ENCODE results near the gene WWOX. TPM values are rescaled to one million over a fixed set of nuclear protein-coding genes. Genes with fewer than 3 reads are reported as not detected.
"Not testable (repeated sequence)": the region's sequence is repeated elsewhere in the genome, so short reads cannot be mapped to it uniquely, and the experiment has no call there.

Gene WWOX
- total RNA-seq, 1 donor from 2014 or later: 43.2 TPM

DNA sequence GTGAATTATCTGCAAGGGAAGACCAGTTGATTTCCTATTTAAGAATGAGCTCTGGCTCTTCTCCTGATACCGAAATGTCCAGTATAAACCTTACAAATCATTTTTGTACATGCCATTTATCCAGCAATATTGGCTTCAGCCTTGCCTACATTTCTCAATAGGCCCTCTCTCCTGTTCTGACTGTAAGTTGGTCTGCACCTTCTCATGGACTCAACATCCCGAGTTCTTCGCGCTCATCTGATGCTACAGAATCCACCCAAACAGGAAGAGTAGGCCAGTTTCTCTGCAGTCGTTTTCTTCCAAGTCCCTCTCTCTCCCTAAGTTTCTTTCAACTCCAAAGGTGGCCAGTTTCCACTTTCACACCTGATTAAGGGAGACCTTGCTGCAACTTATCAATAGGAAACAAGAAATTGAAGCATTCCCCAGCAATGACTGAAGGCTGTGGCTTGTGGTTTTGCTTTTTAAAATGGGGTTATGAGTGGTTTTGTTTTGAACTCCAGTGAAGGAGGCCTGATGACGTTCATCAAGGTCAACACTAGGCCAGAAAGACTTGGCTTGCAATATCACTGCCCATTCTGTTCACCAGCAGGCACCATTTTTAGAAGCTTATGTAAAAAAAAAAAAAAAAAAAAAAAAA lies 1118.0 kb downstream of the WWOX start:
- Mint-ChIP-seq H3K4me1 (ENCODE audit: low read depth) (peaks cover 13% of the 10 kb centered on the region), H3K9me3 (ENCODE audit: low read depth) (peaks cover 5% of the 10 kb centered on the region), H3K4me3 (ENCODE audit: low read depth) (no peak overlapping the region), H3K27ac (no peak overlapping the region), H3K27me3 (no peaks in the 10 kb centered on the region), H3K36me3 (ENCODE audit: insufficient read depth) (no peaks in the 10 kb centered on the region)
- TF ChIP-seq, protein P1, sequence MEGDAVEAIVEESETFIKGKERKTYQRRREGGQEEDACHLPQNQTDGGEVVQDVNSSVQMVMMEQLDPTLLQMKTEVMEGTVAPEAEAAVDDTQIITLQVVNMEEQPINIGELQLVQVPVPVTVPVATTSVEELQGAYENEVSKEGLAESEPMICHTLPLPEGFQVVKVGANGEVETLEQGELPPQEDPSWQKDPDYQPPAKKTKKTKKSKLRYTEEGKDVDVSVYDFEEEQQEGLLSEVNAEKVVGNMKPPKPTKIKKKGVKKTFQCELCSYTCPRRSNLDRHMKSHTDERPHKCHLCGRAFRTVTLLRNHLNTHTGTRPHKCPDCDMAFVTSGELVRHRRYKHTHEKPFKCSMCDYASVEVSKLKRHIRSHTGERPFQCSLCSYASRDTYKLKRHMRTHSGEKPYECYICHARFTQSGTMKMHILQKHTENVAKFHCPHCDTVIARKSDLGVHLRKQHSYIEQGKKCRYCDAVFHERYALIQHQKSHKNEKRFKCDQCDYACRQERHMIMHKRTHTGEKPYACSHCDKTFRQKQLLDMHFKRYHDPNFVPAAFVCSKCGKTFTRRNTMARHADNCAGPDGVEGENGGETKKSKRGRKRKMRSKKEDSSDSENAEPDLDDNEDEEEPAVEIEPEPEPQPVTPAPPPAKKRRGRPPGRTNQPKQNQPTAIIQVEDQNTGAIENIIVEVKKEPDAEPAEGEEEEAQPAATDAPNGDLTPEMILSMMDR (IDR thresholded peaks at IDR 0.05; ENCODE audit: unreplicated experiment): no peak
- no peak for DNase-seq (ENCODE audit: low spot score, unreplicated experiment)

DNA sequence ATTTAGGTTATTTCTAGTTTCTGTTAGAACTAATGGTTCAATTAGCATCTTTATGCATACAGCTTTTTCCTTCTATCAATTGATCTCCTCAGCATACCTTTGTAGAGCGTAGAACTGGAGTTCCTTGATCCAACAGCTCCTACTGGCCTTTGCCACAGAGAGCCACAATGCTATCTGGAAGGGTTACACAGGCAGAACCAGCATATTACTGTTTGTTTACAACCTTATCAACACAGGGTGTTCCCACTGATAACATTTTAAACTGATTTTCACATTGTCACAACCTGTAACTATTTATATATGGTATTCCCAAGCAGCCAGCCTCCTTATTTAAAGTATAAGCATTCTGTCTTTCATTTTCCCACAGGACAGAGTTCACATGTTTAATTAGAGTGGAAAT lies 1118.9 kb downstream of the WWOX start:
- no peak overlapping the region for H3K4me3 Mint-ChIP-seq (ENCODE audit: low read depth)
- no peaks in the 10 kb centered on the region for H3K27me3 Mint-ChIP-seq
- peaks cover 15% of the 10 kb centered on the region for H3K4me1 Mint-ChIP-seq (ENCODE audit: low read depth)
- H3K27ac Mint-ChIP-seq: no peak overlapping the region
- no peak for DNase-seq (ENCODE audit: low spot score, unreplicated experiment)
- no peaks in the 10 kb centered on the region for H3K36me3 Mint-ChIP-seq (ENCODE audit: insufficient read depth)
- H3K9me3 Mint-ChIP-seq (ENCODE audit: low read depth): peaks cover 5% of the 10 kb centered on the region
- TF ChIP-seq, protein P1 (IDR thresholded peaks at IDR 0.05; ENCODE audit: unreplicated experiment): no peak

DNA sequence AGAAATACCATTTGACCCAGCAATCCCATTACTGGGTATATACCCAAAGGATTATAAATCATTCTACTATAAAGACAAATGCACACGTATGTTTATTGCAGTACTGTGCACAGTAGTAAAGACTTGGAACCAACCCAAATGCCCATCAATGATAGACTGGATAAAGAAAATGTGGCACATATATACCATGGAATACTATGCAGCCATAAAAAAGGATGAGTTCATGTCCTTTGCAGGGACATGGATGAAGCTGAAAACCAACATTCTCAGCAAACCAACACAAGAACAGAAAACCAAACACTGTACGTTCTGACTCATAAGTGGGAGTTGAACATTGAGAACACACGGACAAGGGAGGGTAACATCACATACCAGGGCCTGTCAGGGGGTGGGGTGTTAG lies 1126.5 kb downstream of the WWOX start:
- DNase-seq (ENCODE audit: low spot score, unreplicated experiment); H3K4me1 Mint-ChIP-seq (ENCODE audit: low read depth): not testable (repeated sequence)

DNA sequence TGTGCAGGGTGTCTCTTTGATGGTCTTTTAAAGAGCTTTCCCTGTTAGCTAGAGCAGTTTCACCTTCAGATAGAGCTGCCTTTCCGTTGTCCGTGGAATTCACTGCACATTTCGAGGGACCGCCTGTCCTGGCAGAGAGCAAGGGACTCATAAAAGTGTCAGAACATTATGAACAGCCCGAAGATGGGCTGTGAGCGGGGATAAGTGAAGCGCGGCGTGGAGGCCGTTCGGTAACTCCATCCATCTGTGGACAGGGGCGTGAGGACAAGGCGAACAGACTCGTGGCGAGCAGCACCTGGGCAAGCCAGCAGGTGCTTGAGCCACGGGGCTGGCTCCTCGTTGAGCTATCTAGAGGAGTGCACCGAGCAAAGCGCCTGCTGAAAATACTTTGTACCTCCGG lies 1129.9 kb downstream of the WWOX start:
- H3K27ac Mint-ChIP-seq: no peak overlapping the region
- H3K36me3 Mint-ChIP-seq (ENCODE audit: insufficient read depth): no peaks in the 10 kb centered on the region
- TF ChIP-seq, protein P1 (IDR thresholded peaks at IDR 0.05; ENCODE audit: unreplicated experiment): no peak
- no peak for DNase-seq (ENCODE audit: low spot score, unreplicated experiment)
- peaks cover 3% of the 10 kb centered on the region for H3K27me3 Mint-ChIP-seq
- no peaks in the 10 kb centered on the region for H3K4me1 Mint-ChIP-seq (ENCODE audit: low read depth)
- H3K9me3 Mint-ChIP-seq (ENCODE audit: low read depth): peaks cover 4% of the 10 kb centered on the region
- no peak overlapping the region for H3K4me3 Mint-ChIP-seq (ENCODE audit: low read depth)

More for the DNA sequence above, 1126.5 kb downstream of the WWOX start:
- not testable (repeated sequence) for H3K27me3 Mint-ChIP-seq; H3K9me3 Mint-ChIP-seq (ENCODE audit: low read depth); H3K4me3 Mint-ChIP-seq (ENCODE audit: low read depth); H3K27ac Mint-ChIP-seq; H3K36me3 Mint-ChIP-seq (ENCODE audit: insufficient read depth)

DNA sequence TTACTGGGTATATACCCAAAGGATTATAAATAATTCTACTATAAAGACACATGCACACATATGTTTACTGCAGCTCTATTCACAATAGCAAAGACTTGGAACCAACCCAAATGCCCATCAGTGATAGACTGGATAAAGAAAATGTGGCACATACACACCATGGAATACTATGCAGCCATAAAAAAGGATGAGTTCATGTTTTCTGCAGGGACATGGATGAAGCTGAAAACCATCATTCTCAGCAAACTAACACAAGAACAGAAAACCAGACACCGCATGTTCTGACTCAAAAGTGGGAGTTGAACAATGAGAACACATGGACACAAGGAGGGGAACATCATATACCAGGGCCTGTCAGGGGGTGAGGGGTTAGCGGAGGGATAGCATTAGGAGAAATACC lies 1146.2 kb downstream of the WWOX start:
- H3K4me1 Mint-ChIP-seq (ENCODE audit: low read depth); DNase-seq (ENCODE audit: low spot score, unreplicated experiment): not testable (repeated sequence)

DNA sequence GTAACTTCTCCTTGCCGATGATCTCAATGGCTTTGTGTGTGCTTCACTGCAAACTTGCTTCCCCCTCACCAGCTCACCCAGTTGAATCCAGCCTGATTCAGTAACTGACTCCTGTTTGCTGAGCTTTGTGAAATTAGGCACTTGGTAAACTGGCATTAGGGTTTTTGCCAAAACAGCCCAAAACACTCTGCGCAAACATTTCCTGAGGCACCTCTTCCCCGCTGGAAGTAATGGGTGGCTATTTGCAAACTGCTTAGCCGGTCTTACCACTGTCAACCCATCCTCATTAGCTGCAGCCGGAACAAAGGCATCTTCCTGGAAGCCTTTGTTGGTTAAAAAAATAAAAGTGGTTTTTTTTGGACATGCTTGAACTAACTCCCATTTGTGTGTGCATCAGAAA lies 1147.9 kb downstream of the WWOX start:
- Mint-ChIP-seq H3K4me3 (ENCODE audit: low read depth) (no peak overlapping the region), H3K9me3 (ENCODE audit: low read depth) (peaks cover 5% of the 10 kb centered on the region), H3K36me3 (ENCODE audit: insufficient read depth) (no peaks in the 10 kb centered on the region), H3K27me3 (no peaks in the 10 kb centered on the region), H3K27ac (no peak overlapping the region), H3K4me1 (ENCODE audit: low read depth) (no peaks in the 10 kb centered on the region)
- TF ChIP-seq, protein P1 (IDR thresholded peaks at IDR 0.05; ENCODE audit: unreplicated experiment): no peak
- no peak for DNase-seq (ENCODE audit: low spot score, unreplicated experiment)

More for the DNA sequence above, 1146.2 kb downstream of the WWOX start:
- not testable (repeated sequence) for H3K27me3 Mint-ChIP-seq; H3K27ac Mint-ChIP-seq; H3K4me3 Mint-ChIP-seq (ENCODE audit: low read depth); H3K36me3 Mint-ChIP-seq (ENCODE audit: insufficient read depth)
- peaks cover 18% of the 10 kb centered on the region for H3K9me3 Mint-ChIP-seq (ENCODE audit: low read depth)
